GM23338 (cell line): Measurements from ENCODE around the gene INPP5K. TPM values are rescaled to one million over a fixed set of nuclear protein-coding genes. Genes with fewer than 3 reads are reported as not detected.
A peak's percentile ranks its signal among the peaks of the same experiment; 100 is the strongest.

Experiments
- ATAC-seq: fragments of 200-7000 bp; cut with Tn5 transposase; 3 replicates; pipeline ENCODE4 v1.9.1; 2020
- DNase-seq: peaks from one replicate; pipeline ENCODE4 v3.0.0-alpha.2; 2015; ENCODE audit warnings: low spot score
- H2AFZ ChIP-seq: fragments of 200-600 bp; sonication (generic); 2 replicates; pipeline ENCODE4 v1.8.0; 2016; ENCODE audit warnings: antibody characterized with exemption, mild to moderate bottlenecking, moderate library complexity
- H3F3A ChIP-seq: fragments of 200-600 bp; sonication (generic); replicated peaks from 2 replicates; pipeline ENCODE4 v1.8.0; 2017; ENCODE audit warnings: antibody characterized with exemption, mixed run types, low read depth
- H3K27ac ChIP-seq: fragments of 200-600 bp; sonication (generic); 2 replicates; pipeline ENCODE4 v1.6.1; 2016; ENCODE audit warnings: low read depth
- H3K27me3 ChIP-seq: fragments of 200-600 bp; sonication (generic); 2 replicates; pipeline ENCODE4 v1.8.0; 2016; ENCODE audit warnings: mild to moderate bottlenecking, mixed run types, moderate library complexity; ENCODE audit not compliant: insufficient read depth
- H3K36me3 ChIP-seq: fragments of 200-600 bp; sonication (generic); 2 replicates; pipeline ENCODE4 v1.8.0; 2016; ENCODE audit warnings: mild to moderate bottlenecking; ENCODE audit not compliant: insufficient read depth
- H3K4me1 ChIP-seq: fragments of 200-600 bp; sonication (generic); 2 replicates; pipeline ENCODE4 v1.8.0; 2016; ENCODE audit warnings: mild to moderate bottlenecking, moderate library complexity; ENCODE audit not compliant: insufficient read depth
- H3K4me2 ChIP-seq: fragments of 200-600 bp; sonication (generic); 2 replicates; pipeline ENCODE4 v1.7.1; 2017; ENCODE audit warnings: mixed run types
- H3K4me3 ChIP-seq: fragments of 200-600 bp; sonication (generic); 2 replicates; pipeline ENCODE4 v1.6.1; 2016; ENCODE audit warnings: mixed run types
- H3K79me2 ChIP-seq: fragments of 200-600 bp; sonication (generic); replicated peaks from 2 replicates; pipeline ENCODE4 v1.8.0; 2017; ENCODE audit warnings: mild to moderate bottlenecking; ENCODE audit not compliant: insufficient read depth
- H3K9me2 ChIP-seq: fragments of 200-600 bp; sonication (generic); 2 replicates; pipeline ENCODE4 v1.8.0; 2017; ENCODE audit not compliant: insufficient read depth
- H4K20me1 ChIP-seq: fragments of 200-600 bp; sonication (generic); replicated peaks from 2 replicates; pipeline ENCODE4 v1.8.0; 2017; ENCODE audit warnings: mild to moderate bottlenecking; ENCODE audit not compliant: insufficient read depth
- H3K27ac Mint-ChIP-seq: 2 replicates; pipeline ENCODE4 v1.8.0; 2020; ENCODE audit warnings: inconsistent platforms, mild to moderate bottlenecking, moderate library complexity, mixed read lengths
- H3K27me3 Mint-ChIP-seq: 3 replicates; pipeline ENCODE4 v1.8.0; 2022; ENCODE audit warnings: low read depth, mild to moderate bottlenecking, moderate library complexity, mixed read lengths, inconsistent platforms; ENCODE audit not compliant: insufficient read depth, poor library complexity
- H3K36me3 Mint-ChIP-seq: 3 replicates; pipeline ENCODE4 v1.8.0; 2021; ENCODE audit warnings: low read depth, mild to moderate bottlenecking, inconsistent platforms, moderate library complexity, mixed read lengths
- H3K4me1 Mint-ChIP-seq: 3 replicates; pipeline ENCODE4 v1.8.0; 2020; ENCODE audit warnings: mild to moderate bottlenecking, inconsistent platforms, mixed read lengths
- H3K4me3 Mint-ChIP-seq: 3 replicates; pipeline ENCODE4 v1.8.0; 2021; ENCODE audit warnings: moderate library complexity, mild to moderate bottlenecking, inconsistent platforms, mixed read lengths
- H3K9me3 Mint-ChIP-seq: 3 replicates; pipeline ENCODE4 v1.8.0; 2020; ENCODE audit warnings: moderate library complexity, mild to moderate bottlenecking, inconsistent platforms, mixed read lengths
- CREB1 ChIP-seq: fragments of 250-450 bp; sonication (Bioruptor Pico); IDR thresholded peaks from 2 replicates; pipeline ENCODE4 v1.5.0; 2020; ENCODE audit warnings: low read depth, mild to moderate bottlenecking, moderate library complexity
- EZH2 ChIP-seq: fragments of 200-600 bp; sonication (generic); IDR thresholded peaks from one replicate; pipeline ENCODE4 v1.8.0; 2017; ENCODE audit warnings: antibody characterized with exemption, mild to moderate bottlenecking, low read depth; ENCODE audit not compliant: unreplicated experiment
- EZH2phosphoT487 ChIP-seq: fragments of 200-600 bp; sonication (generic); IDR thresholded peaks from one replicate; pipeline ENCODE4 v1.8.1; 2018; ENCODE audit warnings: antibody characterized with exemption; ENCODE audit not compliant: unreplicated experiment
- JUNB ChIP-seq: IDR thresholded peaks from one replicate; pipeline ENCODE4 v1.6.1; 2016; ENCODE audit warnings: antibody characterized with exemption; ENCODE audit not compliant: unreplicated experiment
- POLR2AphosphoS5 ChIP-seq: IDR thresholded peaks from 2 replicates; pipeline ENCODE4 v1.6.1; 2016; ENCODE audit warnings: antibody characterized with exemption, low read depth
- STAT1 ChIP-seq: IDR thresholded peaks from one replicate; pipeline ENCODE4 v1.6.1; 2016; ENCODE audit warnings: antibody characterized with exemption; ENCODE audit not compliant: unreplicated experiment
- ZNF114 ChIP-seq: fragments of 250-450 bp; sonication (Bioruptor Pico); IDR thresholded peaks from 2 replicates; pipeline ENCODE4 v1.5.0; 2020; ENCODE audit warnings: mild to moderate bottlenecking, moderate library complexity
- ZNF331 ChIP-seq: fragments of 250-450 bp; sonication (Bioruptor Pico); IDR thresholded peaks from 2 replicates; pipeline ENCODE4 v1.5.0; 2020; ENCODE audit warnings: low read depth, mild to moderate bottlenecking, moderate library complexity
- polyA plus RNA-seq: library from polyadenylated mRNA; unstranded; fragments of >200 nt; fragmentation: Nextera tagmentation; extraction: Ambion mirVana; gene quantifications from 2 replicates; pipeline ENCODE4 v1.2.1, GENCODE V29; 2016
- total RNA-seq: library from RNA; depleted of rRNA; stranded (reverse); fragments of >200 nt; shearing (Covaris generic); gene quantifications from 2 replicates; pipeline ENCODE4 v1.2.3, GENCODE V29; 2014
- TF ChIP-seq, protein P1 (sequence below), 2 experiments: fragments of 200-600 bp in 1 of 2; sonication (generic) in 1 of 2; conservative IDR thresholded peaks; 2 replicates each; pipeline versions ENCODE4 v1.5.1 to v1.6.1; 2016 to 2017; ENCODE audit warnings: antibody characterized with exemption in 2 of 2, low read depth in 2 of 2, mild to moderate bottlenecking in 2 of 2, moderate library complexity in 1 of 2
- TF ChIP-seq, protein P2 (sequence below): IDR thresholded peaks from one replicate; pipeline ENCODE4 v1.6.1; 2018; ENCODE audit warnings: antibody characterized with exemption; ENCODE audit not compliant: unreplicated experiment

Gene INPP5K
- total and polyA plus RNA-seq, 2 experiments from 2014 or later, result 8.4 to 29.7 TPM

DNA sequence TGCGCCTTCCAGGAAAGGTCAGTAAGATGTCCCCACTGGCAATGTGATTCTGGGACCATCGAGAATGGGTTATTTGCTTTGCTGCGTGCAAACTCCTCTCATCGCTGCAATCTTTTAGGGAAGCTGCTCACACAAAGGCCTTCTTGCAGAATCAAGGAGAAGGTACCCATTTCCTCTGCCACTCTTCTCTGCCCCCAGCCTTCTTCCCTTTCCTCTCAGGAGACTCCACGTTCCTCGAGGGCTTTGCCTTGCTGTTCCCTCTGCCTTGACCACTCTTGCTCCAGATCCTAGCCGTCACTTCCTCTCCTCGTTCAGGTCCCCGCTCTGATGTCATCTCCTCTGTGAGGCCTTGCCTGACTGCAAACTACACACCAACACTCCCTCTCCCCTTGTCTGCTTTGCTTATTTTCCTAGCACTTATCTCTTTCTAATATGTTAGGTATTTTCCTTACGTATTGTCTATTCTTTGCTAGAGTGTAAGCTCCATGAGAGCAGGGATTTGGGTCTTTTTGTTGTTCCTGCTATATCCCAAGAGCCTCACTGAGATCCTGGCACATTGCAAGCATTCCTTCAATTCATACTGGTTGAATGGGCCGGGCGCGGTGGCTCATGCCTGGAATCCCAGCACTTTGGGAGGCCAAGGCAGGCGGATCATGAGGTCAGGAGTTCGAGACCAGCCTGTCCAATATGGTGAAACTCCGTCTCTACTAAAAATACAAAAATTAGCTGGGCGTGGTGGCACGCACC is 55.0 kb downstream of the INPP5K start:
- no peak overlapping the region for H3K4me2 ChIP-seq

DNA sequence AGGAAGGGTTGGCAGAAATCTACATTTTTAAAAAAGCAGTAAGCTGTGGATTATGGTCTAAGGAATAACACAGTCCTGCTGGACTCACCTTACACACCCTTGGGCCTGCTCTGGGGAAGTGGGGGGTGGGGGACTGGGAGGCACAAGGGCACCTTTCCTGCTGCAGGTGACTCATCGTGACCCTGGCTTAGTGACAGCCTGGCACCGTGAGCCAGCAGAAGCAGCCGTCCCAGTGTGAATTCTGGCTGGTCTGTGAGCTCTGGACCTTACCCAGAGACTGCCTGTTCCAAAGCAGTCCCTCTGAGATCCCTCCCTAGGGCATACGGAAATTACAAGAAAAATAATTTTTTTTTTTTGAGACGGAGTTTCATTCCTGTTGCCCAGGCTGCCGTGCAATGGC is 56.2 kb downstream of the INPP5K start:
- H3K4me1 Mint-ChIP-seq, result peaks cover 8% of the 10 kb centered on the region
- TF ChIP-seq EZH2phosphoT487, result no peak
- TF ChIP-seq ZNF114, result no peak
- TF ChIP-seq ZNF331 (CRISPR knock-in tag), result no peak
- no peak for TF ChIP-seq EZH2
- no peak for TF ChIP-seq JUNB
- no peak for TF ChIP-seq STAT1
- TF ChIP-seq, protein P1, sequence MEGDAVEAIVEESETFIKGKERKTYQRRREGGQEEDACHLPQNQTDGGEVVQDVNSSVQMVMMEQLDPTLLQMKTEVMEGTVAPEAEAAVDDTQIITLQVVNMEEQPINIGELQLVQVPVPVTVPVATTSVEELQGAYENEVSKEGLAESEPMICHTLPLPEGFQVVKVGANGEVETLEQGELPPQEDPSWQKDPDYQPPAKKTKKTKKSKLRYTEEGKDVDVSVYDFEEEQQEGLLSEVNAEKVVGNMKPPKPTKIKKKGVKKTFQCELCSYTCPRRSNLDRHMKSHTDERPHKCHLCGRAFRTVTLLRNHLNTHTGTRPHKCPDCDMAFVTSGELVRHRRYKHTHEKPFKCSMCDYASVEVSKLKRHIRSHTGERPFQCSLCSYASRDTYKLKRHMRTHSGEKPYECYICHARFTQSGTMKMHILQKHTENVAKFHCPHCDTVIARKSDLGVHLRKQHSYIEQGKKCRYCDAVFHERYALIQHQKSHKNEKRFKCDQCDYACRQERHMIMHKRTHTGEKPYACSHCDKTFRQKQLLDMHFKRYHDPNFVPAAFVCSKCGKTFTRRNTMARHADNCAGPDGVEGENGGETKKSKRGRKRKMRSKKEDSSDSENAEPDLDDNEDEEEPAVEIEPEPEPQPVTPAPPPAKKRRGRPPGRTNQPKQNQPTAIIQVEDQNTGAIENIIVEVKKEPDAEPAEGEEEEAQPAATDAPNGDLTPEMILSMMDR (conservative IDR thresholded peaks at IDR 0.05; ENCODE audit: low read depth in 2 of 2), result no peak
- TF ChIP-seq, protein P2, sequence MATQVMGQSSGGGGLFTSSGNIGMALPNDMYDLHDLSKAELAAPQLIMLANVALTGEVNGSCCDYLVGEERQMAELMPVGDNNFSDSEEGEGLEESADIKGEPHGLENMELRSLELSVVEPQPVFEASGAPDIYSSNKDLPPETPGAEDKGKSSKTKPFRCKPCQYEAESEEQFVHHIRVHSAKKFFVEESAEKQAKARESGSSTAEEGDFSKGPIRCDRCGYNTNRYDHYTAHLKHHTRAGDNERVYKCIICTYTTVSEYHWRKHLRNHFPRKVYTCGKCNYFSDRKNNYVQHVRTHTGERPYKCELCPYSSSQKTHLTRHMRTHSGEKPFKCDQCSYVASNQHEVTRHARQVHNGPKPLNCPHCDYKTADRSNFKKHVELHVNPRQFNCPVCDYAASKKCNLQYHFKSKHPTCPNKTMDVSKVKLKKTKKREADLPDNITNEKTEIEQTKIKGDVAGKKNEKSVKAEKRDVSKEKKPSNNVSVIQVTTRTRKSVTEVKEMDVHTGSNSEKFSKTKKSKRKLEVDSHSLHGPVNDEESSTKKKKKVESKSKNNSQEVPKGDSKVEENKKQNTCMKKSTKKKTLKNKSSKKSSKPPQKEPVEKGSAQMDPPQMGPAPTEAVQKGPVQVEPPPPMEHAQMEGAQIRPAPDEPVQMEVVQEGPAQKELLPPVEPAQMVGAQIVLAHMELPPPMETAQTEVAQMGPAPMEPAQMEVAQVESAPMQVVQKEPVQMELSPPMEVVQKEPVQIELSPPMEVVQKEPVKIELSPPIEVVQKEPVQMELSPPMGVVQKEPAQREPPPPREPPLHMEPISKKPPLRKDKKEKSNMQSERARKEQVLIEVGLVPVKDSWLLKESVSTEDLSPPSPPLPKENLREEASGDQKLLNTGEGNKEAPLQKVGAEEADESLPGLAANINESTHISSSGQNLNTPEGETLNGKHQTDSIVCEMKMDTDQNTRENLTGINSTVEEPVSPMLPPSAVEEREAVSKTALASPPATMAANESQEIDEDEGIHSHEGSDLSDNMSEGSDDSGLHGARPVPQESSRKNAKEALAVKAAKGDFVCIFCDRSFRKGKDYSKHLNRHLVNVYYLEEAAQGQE, result no peak

More for the DNA sequence above, 55.0 kb downstream of the INPP5K start:
- H3K27me3 ChIP-seq, result no peaks in the 10 kb centered on the region
- peaks cover 19% of the 10 kb centered on the region for H3K27me3 Mint-ChIP-seq
- H2AFZ ChIP-seq, result no peak overlapping the region
- H4K20me1 ChIP-seq, result no peaks in the 10 kb centered on the region
- H3K4me3 Mint-ChIP-seq, result no peak overlapping the region
- no peak for ATAC-seq
- H3K79me2 ChIP-seq, result no peaks in the 10 kb centered on the region
- peaks cover 15% of the 10 kb centered on the region; the same call in 2 of the 3 replicates for H3K36me3 Mint-ChIP-seq
- no peaks in the 10 kb centered on the region for H3K9me2 ChIP-seq
- H3K27ac Mint-ChIP-seq, result no peak overlapping the region
- DNase-seq, result peak; percentile 55
- H3K36me3 ChIP-seq, result no peaks in the 10 kb centered on the region
- no peak overlapping the region for H3K4me3 ChIP-seq
- TF ChIP-seq EZH2phosphoT487 (no peak), CREB1 (CRISPR knock-in tag) (no peak), STAT1 (no peak), EZH2 (no peak), POLR2AphosphoS5 (no peak), JUNB (no peak), ZNF114 (no peak)
- TF ChIP-seq, protein P2, result no peak
- H3K4me1 ChIP-seq, result peaks cover 4% of the 10 kb centered on the region
- H3K27ac ChIP-seq, result no peak overlapping the region
- H3F3A ChIP-seq, result peaks cover 5% of the 10 kb centered on the region
- H3K4me1 Mint-ChIP-seq, result peaks cover 8% of the 10 kb centered on the region
- no peaks in the 10 kb centered on the region for H3K9me3 Mint-ChIP-seq

More for the DNA sequence above, 56.2 kb downstream of the INPP5K start:
- Mint-ChIP-seq H3K36me3 (peaks cover 12% of the 10 kb centered on the region; the same call in 2 of the 3 replicates), H3K27ac (no peak overlapping the region), H3K4me3 (no peak overlapping the region), H3K27me3 (peaks cover 18% of the 10 kb centered on the region), H3K9me3 (no peaks in the 10 kb centered on the region)
- H4K20me1 ChIP-seq, result no peaks in the 10 kb centered on the region; the same call in 1 of the 2 replicates
- H3K4me2 ChIP-seq, result no peak overlapping the region
- no peaks in the 10 kb centered on the region for H3K27me3 ChIP-seq
- DNase-seq, result no peak
- H3K4me3 ChIP-seq, result no peak overlapping the region
- ATAC-seq, result no peak
- H3F3A ChIP-seq, result peaks cover 5% of the 10 kb centered on the region
- no peak overlapping the region for H3K27ac ChIP-seq
- peaks cover 4% of the 10 kb centered on the region for H3K4me1 ChIP-seq
- H3K9me2 ChIP-seq, result no peaks in the 10 kb centered on the region
- no peak overlapping the region for H2AFZ ChIP-seq
- H3K79me2 ChIP-seq, result peaks cover 6% of the 10 kb centered on the region
- H3K36me3 ChIP-seq, result no peaks in the 10 kb centered on the region
